Loucy (cell line): ENCODE measurements around the gene ECM2.

Source experiments
- H2AFZ ChIP-seq: fragments of 200-600 bp; sonication (generic); 2 replicates; pipeline ENCODE4 v1.6.0; 2016; ENCODE audit warnings: antibody characterized with exemption, mild to moderate bottlenecking, low read length, moderate library complexity
- H3F3A ChIP-seq: fragments of 200-600 bp; 2 replicates; pipeline ENCODE4 v1.6.0; 2016; ENCODE audit warnings: antibody characterized with exemption, low read depth, mild to moderate bottlenecking
- H3K27me3 ChIP-seq: fragments of 200-600 bp; sonication (generic); 2 replicates; pipeline ENCODE4 v1.6.1; 2014; ENCODE audit warnings: low read length, mild to moderate bottlenecking; ENCODE audit not compliant: insufficient read depth, poor library complexity, severe bottlenecking
- H3K36me3 ChIP-seq: fragments of 200-600 bp; sonication (generic); 2 replicates; pipeline ENCODE4 v1.6.1; 2016; ENCODE audit warnings: low read length; ENCODE audit not compliant: insufficient read depth
- H3K4me1 ChIP-seq: fragments of 200-600 bp; sonication (generic); 2 replicates; pipeline ENCODE4 v1.5.1; 2014; ENCODE audit warnings: low read length, mild to moderate bottlenecking; ENCODE audit not compliant: insufficient read depth, poor library complexity, severe bottlenecking
- H3K4me2 ChIP-seq: fragments of 200-600 bp; sonication (generic); 2 replicates; pipeline ENCODE4 v1.6.0; 2014; ENCODE audit warnings: antibody characterized with exemption, low read length, low read depth, mild to moderate bottlenecking; ENCODE audit not compliant: poor library complexity, severe bottlenecking
- H3K4me3 ChIP-seq: fragments of 200-600 bp; sonication (generic); 2 replicates; pipeline ENCODE4 v1.5.1; 2014; ENCODE audit warnings: low read length, mild to moderate bottlenecking, mixed read lengths; ENCODE audit not compliant: poor library complexity, severe bottlenecking
- H3K79me2 ChIP-seq: fragments of 200-600 bp; sonication (generic); 2 replicates; pipeline ENCODE4 v1.6.1; 2014; ENCODE audit warnings: low read length; ENCODE audit not compliant: insufficient read depth
- H3K9ac ChIP-seq: fragments of 200-600 bp; sonication (generic); 2 replicates; pipeline ENCODE4 v1.6.0; 2014; ENCODE audit warnings: mild to moderate bottlenecking, low read depth, low read length, moderate library complexity; ENCODE audit not compliant: poor library complexity, severe bottlenecking
- H3K9me2 ChIP-seq: fragments of 200-600 bp; sonication (generic); replicated peaks from 2 replicates; pipeline ENCODE4 v1.6.1; 2016; ENCODE audit warnings: low read depth, low read length, mixed read lengths
- H3K9me3 ChIP-seq: fragments of 200-600 bp; sonication (generic); 2 replicates; pipeline ENCODE4 v1.6.1; 2014; ENCODE audit warnings: mild to moderate bottlenecking, antibody characterized with exemption, low read length, low read depth; ENCODE audit not compliant: insufficient read depth
- H4K20me1 ChIP-seq: fragments of 200-600 bp; sonication (generic); 2 replicates; pipeline ENCODE4 v1.6.0; 2014; ENCODE audit warnings: antibody characterized with exemption, low read length, mild to moderate bottlenecking; ENCODE audit not compliant: insufficient read depth, poor library complexity, severe bottlenecking
- EZH2phosphoT487 ChIP-seq: fragments of 200-600 bp; IDR thresholded peaks from 2 replicates; pipeline ENCODE4 v1.6.1; 2018; ENCODE audit warnings: antibody characterized with exemption, mild to moderate bottlenecking, moderate library complexity, borderline replicate concordance
- TF ChIP-seq, protein P1 (sequence below): fragments of 200-600 bp; sonication (generic); conservative IDR thresholded peaks from 2 replicates; pipeline ENCODE4 v1.5.1; 2014; ENCODE audit warnings: mild to moderate bottlenecking, antibody characterized with exemption, low read length

Gene ECM2

DNA sequence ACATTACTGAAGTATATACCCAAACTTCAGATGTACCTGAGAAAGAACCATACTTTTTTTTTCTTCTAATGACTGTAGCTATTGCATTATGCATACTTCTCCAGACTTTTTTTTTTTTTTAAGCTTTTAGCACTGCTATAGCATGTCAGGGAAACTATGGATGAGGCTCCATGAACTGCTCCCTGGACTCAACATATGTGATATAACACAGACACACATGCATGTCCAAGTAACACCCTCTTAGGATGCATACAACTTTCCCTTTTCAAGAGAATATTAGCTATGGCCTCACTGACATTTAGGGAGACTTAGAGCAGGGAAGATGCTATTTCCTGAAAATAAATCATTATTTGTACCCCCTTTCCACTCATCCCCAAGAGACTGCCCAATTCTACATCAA lies 53.0 kb downstream of the ECM2 start:
- Histone ChIP-seq H3K9ac (no peak overlapping the region), H3F3A (no peaks in the 10 kb centered on the region), H3K79me2 (no peaks in the 10 kb centered on the region), H3K36me3 (no peaks in the 10 kb centered on the region), H3K4me1 (peaks cover 16% of the 10 kb centered on the region), H3K4me2 (no peak overlapping the region), H3K9me2 (no peaks in the 10 kb centered on the region), H3K4me3 (no peak overlapping the region), H3K9me3 (no peaks in the 10 kb centered on the region), H3K27me3 (no peaks in the 10 kb centered on the region), H4K20me1 (no peaks in the 10 kb centered on the region), H2AFZ (no peak overlapping the region)
- TF ChIP-seq EZH2phosphoT487, result no peak
- TF ChIP-seq, protein P1, sequence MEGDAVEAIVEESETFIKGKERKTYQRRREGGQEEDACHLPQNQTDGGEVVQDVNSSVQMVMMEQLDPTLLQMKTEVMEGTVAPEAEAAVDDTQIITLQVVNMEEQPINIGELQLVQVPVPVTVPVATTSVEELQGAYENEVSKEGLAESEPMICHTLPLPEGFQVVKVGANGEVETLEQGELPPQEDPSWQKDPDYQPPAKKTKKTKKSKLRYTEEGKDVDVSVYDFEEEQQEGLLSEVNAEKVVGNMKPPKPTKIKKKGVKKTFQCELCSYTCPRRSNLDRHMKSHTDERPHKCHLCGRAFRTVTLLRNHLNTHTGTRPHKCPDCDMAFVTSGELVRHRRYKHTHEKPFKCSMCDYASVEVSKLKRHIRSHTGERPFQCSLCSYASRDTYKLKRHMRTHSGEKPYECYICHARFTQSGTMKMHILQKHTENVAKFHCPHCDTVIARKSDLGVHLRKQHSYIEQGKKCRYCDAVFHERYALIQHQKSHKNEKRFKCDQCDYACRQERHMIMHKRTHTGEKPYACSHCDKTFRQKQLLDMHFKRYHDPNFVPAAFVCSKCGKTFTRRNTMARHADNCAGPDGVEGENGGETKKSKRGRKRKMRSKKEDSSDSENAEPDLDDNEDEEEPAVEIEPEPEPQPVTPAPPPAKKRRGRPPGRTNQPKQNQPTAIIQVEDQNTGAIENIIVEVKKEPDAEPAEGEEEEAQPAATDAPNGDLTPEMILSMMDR, result no peak

DNA sequence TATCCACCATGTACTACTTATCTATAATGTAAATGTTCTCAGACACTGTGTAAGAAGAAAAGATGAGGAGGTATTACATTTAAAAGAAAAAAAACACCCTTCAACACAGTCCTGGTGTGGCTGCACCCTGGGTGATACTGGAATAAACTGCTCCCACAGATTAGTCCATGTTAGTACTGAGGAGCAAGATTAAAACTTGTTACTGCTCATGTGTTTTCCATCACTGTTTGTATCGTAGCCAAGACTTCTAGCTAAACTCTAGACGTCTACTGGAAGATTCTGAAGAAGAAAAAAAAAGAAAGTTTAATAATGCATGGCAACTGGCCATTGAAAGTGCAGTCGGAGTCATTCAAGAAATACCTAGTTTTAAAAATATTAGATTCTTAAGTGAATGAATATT lies 53.5 kb downstream of the ECM2 start, which contains the start of gene ASPN:
TSS of gene ASPN (minus strand) at position 178 of the 400 bp plus-strand sequence.
- H3K4me3 ChIP-seq, result no peak within 1 kb of the TSS
- H3K27me3 ChIP-seq, result no peaks in the 10 kb centered on the region
- no peaks in the 10 kb centered on the region for H3K9me2 ChIP-seq
- H2AFZ ChIP-seq, result no peak within 1 kb of the TSS
- no peaks in the 10 kb centered on the region for H3K9me3 ChIP-seq
- H4K20me1 ChIP-seq, result no peaks in the 10 kb centered on the region
- H3K9ac ChIP-seq, result no peak within 1 kb of the TSS
- no peak for TF ChIP-seq EZH2phosphoT487
- TF ChIP-seq, protein P1, result no peak
- H3K36me3 ChIP-seq, result no peaks in the 10 kb centered on the region
- no peak within 1 kb of the TSS for H3K4me2 ChIP-seq
- peaks cover 16% of the 10 kb centered on the region for H3K4me1 ChIP-seq
- H3F3A ChIP-seq, result no peaks in the 10 kb centered on the region
- H3K79me2 ChIP-seq, result no peaks in the 10 kb centered on the region

DNA sequence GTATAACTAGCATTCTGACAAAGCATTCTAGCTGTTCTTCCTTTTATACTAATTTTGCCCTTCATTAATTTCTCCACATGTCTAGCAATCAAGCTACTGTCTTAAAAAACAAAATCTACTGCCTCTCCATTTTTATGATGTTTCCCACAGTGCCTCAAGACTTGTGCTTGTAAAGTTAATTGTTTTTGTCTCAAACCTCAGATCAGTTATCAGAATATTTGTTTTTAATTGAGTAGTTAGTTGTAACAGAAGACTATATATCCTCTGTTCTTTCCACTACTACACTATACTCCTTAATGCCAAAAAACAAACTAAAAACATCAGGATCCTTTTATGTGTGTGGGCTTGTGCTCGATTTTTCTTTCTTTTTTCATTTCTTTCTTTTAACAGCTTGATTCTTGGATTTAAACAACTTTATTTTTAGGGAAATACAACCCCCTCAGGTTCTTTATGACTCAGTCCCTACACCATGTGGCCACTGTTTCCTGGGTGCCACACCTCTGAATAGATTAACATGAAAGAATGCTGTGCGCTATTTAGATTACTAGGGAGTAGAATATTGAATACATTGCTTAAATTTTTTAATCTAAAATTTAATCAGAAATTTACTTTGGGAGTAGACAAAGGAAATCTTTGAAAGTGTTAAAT lies 54.7 kb downstream of the ECM2 start:
- H3K4me1 ChIP-seq, result peaks cover 11% of the 10 kb centered on the region
- H4K20me1 ChIP-seq, result no peaks in the 10 kb centered on the region
- no peaks in the 10 kb centered on the region for H3K9me2 ChIP-seq
- no peaks in the 10 kb centered on the region for H3K27me3 ChIP-seq
- no peak overlapping the region for H2AFZ ChIP-seq
- H3K36me3 ChIP-seq, result no peaks in the 10 kb centered on the region
- no peaks in the 10 kb centered on the region for H3K79me2 ChIP-seq
- no peaks in the 10 kb centered on the region for H3K9me3 ChIP-seq
- no peak overlapping the region for H3K4me2 ChIP-seq
- no peak overlapping the region for H3K4me3 ChIP-seq
- TF ChIP-seq, protein P1, result no peak
- TF ChIP-seq EZH2phosphoT487, result no peak
- no peaks in the 10 kb centered on the region for H3F3A ChIP-seq
- H3K9ac ChIP-seq, result no peak overlapping the region
